ENCODE measurements around the gene HOXC4. TPM values are rescaled to one million over a fixed set of nuclear protein-coding genes. Genes with fewer than 3 reads are reported as not detected.

The HOXC4 gene
- polyA plus RNA-seq, 3 donors: not detected

DNA sequence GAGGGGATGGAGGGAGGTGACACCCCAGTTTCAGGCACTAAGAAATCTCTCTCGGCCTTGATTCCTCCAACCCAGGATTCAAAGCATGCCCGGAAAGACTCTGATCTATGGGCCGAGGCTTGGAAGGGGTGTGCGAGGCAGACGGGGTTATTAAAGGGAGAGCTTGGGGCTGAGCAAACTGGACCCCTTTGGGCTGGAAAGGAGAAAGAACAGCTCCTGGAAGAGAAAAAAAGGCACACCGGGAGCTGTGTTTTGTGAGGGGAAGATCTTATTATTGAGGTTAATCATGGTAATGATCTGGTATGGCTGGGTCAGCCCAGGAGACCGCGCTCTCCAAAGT lies 5.7 kb upstream of the HOXC4 start:
- Histone ChIP-seq H2AFZ (ENCODE audit: insufficient read depth, low read depth, low read length, poor library complexity, severe bottlenecking) (no peak overlapping the region), H3K79me2 (ENCODE audit: insufficient read depth, low read length) (no peaks in the 10 kb centered on the region), H3K27me3 (ENCODE audit: control insufficient read depth in 2 of 2, insufficient read depth in 2 of 2, low read length in 2 of 2) (peaks cover 98 to 100% of the 10 kb centered on the region in 2 donors), H3K4me1 (ENCODE audit: control insufficient read depth in 1 of 2, insufficient read depth in 2 of 2, low read length in 2 of 2) (peaks cover 0 to 2% of the 10 kb centered on the region in 2 donors), H3K4me3 (replicated peaks in 1 of 3; ENCODE audit: low read depth in 2 of 3, low read length in 3 of 3) (no peak overlapping the region), H3K9me3 (replicated peaks in 1 of 2; ENCODE audit: control insufficient read depth in 1 of 2, insufficient read depth in 1 of 2, low read length in 2 of 2) (peaks cover 4 to 41% of the 10 kb centered on the region in 2 donors), H4K20me1 (ENCODE audit: insufficient read depth, low read length) (no peaks in the 10 kb centered on the region), H3K4me2 (replicated peaks; ENCODE audit: extremely low read depth, low read length, poor library complexity, severe bottlenecking) (no peak overlapping the region), H3K36me3 (replicated peaks in 1 of 2; ENCODE audit: control insufficient read depth in 1 of 2, insufficient read depth in 2 of 2, low read length in 2 of 2) (no peaks in the 10 kb centered on the region), H3K9ac (ENCODE audit: insufficient read depth, low read length, poor library complexity, severe bottlenecking) (no peak overlapping the region), H3K27ac (ENCODE audit: low read depth in 1 of 2, low read length in 2 of 2) (no peak overlapping the region)
- Mint-ChIP-seq H3K27ac (no peak overlapping the region), H3K36me3 (peaks cover 0 to 7% of the 10 kb centered on the region in 2 donors), H3K4me3 (peak overlapping the region in 1 of 2 donors; percentile 63), H3K9me3 (peaks cover 0 to 36% (median 6%) of the 10 kb centered on the region in 7 donors), H3K27me3 (ENCODE audit: low read depth in 3 of 3) (peaks cover 99 to 100% (median 99%) of the 10 kb centered on the region in 3 donors), H3K4me1 (peaks cover 13% of the 10 kb centered on the region)
- 39% methylated on average over 4 of the region's 8 CpGs for WGBS (ENCODE audit: insufficient coverage)
- DNase-seq: no peak
- intact Hi-C loops (cut with micrococcal nuclease): no loop called here
- TF ChIP-seq, protein P1, sequence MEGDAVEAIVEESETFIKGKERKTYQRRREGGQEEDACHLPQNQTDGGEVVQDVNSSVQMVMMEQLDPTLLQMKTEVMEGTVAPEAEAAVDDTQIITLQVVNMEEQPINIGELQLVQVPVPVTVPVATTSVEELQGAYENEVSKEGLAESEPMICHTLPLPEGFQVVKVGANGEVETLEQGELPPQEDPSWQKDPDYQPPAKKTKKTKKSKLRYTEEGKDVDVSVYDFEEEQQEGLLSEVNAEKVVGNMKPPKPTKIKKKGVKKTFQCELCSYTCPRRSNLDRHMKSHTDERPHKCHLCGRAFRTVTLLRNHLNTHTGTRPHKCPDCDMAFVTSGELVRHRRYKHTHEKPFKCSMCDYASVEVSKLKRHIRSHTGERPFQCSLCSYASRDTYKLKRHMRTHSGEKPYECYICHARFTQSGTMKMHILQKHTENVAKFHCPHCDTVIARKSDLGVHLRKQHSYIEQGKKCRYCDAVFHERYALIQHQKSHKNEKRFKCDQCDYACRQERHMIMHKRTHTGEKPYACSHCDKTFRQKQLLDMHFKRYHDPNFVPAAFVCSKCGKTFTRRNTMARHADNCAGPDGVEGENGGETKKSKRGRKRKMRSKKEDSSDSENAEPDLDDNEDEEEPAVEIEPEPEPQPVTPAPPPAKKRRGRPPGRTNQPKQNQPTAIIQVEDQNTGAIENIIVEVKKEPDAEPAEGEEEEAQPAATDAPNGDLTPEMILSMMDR (IDR thresholded peaks at IDR 0.05): no peak

DNA sequence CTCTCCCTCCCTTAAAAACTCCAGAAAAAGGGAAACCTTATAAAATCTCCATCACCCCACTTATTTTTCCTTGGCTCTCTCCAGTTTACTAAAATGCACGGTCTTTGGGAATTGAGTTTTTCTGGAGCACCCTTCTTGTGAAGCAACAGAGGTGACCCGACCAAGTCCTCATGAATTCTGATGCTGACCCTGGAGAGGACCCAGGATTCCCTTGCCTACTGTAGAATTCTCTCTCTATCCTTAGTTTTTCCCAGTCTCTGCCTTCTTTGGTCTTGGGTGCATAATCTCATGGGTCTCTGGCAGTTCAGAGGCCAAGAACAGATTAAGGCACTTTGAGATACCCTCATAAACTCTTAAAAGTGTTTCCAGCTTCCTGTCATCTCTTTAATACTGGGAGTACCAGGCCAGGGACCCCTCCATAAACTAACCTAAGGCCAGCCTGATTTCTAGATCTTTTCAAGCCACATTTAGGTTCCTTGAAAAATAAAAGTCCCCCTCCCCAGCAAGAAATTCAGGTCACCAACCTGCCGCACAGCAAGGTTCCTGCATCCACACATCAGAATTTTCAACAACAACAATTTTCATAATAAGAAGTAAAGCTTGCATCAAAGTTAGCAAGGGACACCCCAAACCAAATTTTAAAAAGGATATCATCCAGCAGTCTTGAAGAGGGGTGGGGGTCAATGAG lies 5.1 kb upstream of the HOXC4 start:
- peaks cover 99 to 100% of the 10 kb centered on the region in 2 donors for H3K27me3 ChIP-seq (ENCODE audit: control insufficient read depth in 2 of 2, insufficient read depth in 2 of 2, low read length in 2 of 2)
- peaks cover 5 to 46% of the 10 kb centered on the region in 2 donors for H3K9me3 ChIP-seq (replicated peaks in 1 of 2; ENCODE audit: control insufficient read depth in 1 of 2, insufficient read depth in 1 of 2, low read length in 2 of 2)
- peaks cover 99 to 100% (median 99%) of the 10 kb centered on the region in 3 donors for H3K27me3 Mint-ChIP-seq (ENCODE audit: low read depth in 3 of 3)
- no peak overlapping the region for H3K4me3 ChIP-seq (replicated peaks in 1 of 3; ENCODE audit: low read depth in 2 of 3, low read length in 3 of 3)
- WGBS (ENCODE audit: insufficient coverage): 85% methylated on average over 3 of the region's 3 CpGs
- H3K4me1 ChIP-seq (ENCODE audit: control insufficient read depth in 1 of 2, insufficient read depth in 2 of 2, low read length in 2 of 2): peaks cover 4 to 8% of the 10 kb centered on the region in 2 donors
- H3K79me2 ChIP-seq (ENCODE audit: insufficient read depth, low read length): no peaks in the 10 kb centered on the region
- TF ChIP-seq, protein P1 (IDR thresholded peaks at IDR 0.05): no peak
- H3K36me3 Mint-ChIP-seq: peaks cover 0 to 7% of the 10 kb centered on the region in 2 donors
- H3K4me2 ChIP-seq (replicated peaks; ENCODE audit: extremely low read depth, low read length, poor library complexity, severe bottlenecking): no peak overlapping the region
- H3K9ac ChIP-seq (ENCODE audit: insufficient read depth, low read length, poor library complexity, severe bottlenecking): no peak overlapping the region
- peaks cover 18% of the 10 kb centered on the region for H3K4me1 Mint-ChIP-seq
- no peak overlapping the region for H3K27ac Mint-ChIP-seq
- H3K36me3 ChIP-seq (replicated peaks in 1 of 2; ENCODE audit: control insufficient read depth in 1 of 2, insufficient read depth in 2 of 2, low read length in 2 of 2): no peaks in the 10 kb centered on the region
- H3K27ac ChIP-seq (ENCODE audit: low read depth in 1 of 2, low read length in 2 of 2): no peak overlapping the region
- no peak for DNase-seq
- intact Hi-C loops (cut with micrococcal nuclease): no loop called here
- no peak overlapping the region for H2AFZ ChIP-seq (ENCODE audit: insufficient read depth, low read depth, low read length, poor library complexity, severe bottlenecking)
- peaks cover 0 to 42% (median 11%) of the 10 kb centered on the region in 7 donors for H3K9me3 Mint-ChIP-seq
- H4K20me1 ChIP-seq (ENCODE audit: insufficient read depth, low read length): no peaks in the 10 kb centered on the region
- peak overlapping the region in 1 of 2 donors; percentile 76 for H3K4me3 Mint-ChIP-seq

Data from CD14-positive monocyte (primary cell).